ENCODE results near the gene CTSD. TPM values are rescaled to one million over a fixed set of nuclear protein-coding genes. Genes with fewer than 3 reads are reported as not detected.
A peak's percentile ranks its signal among the peaks of the same experiment; 100 is the strongest.
"Not testable (repeated sequence)": the region's sequence is repeated elsewhere in the genome, so short reads cannot be mapped to it uniquely, and the experiment has no call there.

The CTSD gene
- total RNA-seq: 100 to 1,000 TPM; 103 to 378 (median 186) TPM
- polyA plus RNA-seq: 100 to 1,000 TPM; 183 to 218 TPM
- 26.2 reads per million, percentile 56 among the genes with 10 or more reads in this experiment for total RNA-seq

DNA sequence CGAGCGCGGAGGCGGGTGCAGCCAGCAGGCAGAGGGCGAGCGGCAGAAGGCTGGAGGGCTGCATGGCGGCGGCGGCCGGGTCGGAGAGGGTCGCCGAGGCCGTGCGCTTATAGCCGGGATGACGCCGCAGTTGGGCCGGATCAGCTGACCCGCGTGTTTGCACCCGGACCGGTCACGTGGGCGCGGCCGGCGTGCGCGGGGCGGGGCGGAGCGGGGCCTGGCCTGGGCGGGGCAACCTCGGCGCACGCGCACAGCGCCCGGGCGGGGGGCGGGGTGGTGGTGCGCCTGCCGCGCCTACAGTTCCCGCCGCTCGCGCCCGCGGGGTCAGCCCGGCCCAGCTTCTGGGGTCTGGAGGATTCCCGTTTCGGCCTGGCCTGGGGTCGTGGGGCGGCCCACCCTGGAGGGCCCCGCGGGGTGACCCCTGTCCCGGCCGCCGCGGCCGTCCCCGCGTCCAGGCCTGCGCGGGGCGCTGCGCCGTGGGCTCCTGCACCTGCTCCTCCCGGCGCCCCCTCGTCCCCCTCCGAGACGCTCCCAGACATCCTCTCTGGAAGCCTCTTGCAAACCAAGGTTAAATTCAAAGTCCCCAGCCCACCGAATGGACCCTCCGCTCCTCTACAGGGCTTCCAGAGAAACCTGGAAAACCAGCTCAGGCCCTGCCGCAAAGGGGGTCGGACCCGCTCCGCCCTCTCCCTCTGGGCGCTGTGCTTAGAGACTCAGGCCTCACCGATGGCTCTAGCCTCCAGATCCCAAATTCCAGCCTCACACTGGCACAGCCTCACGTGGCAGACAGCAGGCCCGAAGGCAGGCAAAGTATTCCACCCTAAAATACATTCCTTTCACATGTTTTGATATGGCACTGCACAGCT lies at the start of gene CTSD:
Gene CTSD (minus strand): TSS at position 132 of the 866 bp plus-strand sequence. CDS start 68 bp downstream, at position 64.
- Histone ChIP-seq H3K9me3 (ENCODE audit: control insufficient read depth in 2 of 3, low read length in 3 of 3) (no peaks in the 10 kb centered on the region), H3K4me1 (ENCODE audit: control insufficient read depth in 2 of 2, insufficient read depth in 2 of 2, low read length in 2 of 2) (peaks cover 33 to 39% of the 10 kb centered on the region in 2 donors), H3K27ac (ENCODE audit: low read depth, low read length) (peak within 1 kb of the TSS; percentile 82), H3K27me3 (ENCODE audit: control insufficient read depth in 2 of 2, insufficient read depth in 2 of 2, low read length in 2 of 2) (no peaks in the 10 kb centered on the region), H3K4me3 (ENCODE audit: low read length) (peak within 1 kb of the TSS; percentile 70), H3K36me3 (ENCODE audit: control insufficient read depth in 2 of 3, insufficient read depth in 3 of 3, low read length in 3 of 3) (peaks cover 0 to 17% (median 0%) of the 10 kb centered on the region in 3 experiments)
- intact Hi-C loops (cut with micrococcal nuclease): loop anchor here (1.0 to 5.0 kb wide), 5 partner anchors 9 to 1138 kb away; partner anchors contain the start of genes LSP1 (in 2 of the 2), C11orf21 (in 1 of the 2) and TSPAN32 (in 1 of the 2)
- POLR2A ChIA-PET: interaction anchor here (1.0 kb wide), 1 partner anchor 11 kb away, joined by 3 read pairs; no protein-coding TSS in a partner anchor
- Mint-ChIP-seq H3K9me3 (no peaks in the 10 kb centered on the region), H3K27me3 (no peaks in the 10 kb centered on the region), H3K4me1 (peaks cover 14 to 41% (median 33%) of the 10 kb centered on the region in 7 donors), H3K4me3 (peak within 1 kb of the TSS; percentile 86 to 96 (median 91)), H3K36me3 (peaks cover 0 to 3% (median 0%) of the 10 kb centered on the region in 5 donors), H3K27ac (peak within 1 kb of the TSS; percentile 84 to 92 (median 87))
- CTCF ChIA-PET: interaction anchor here (0.7 kb wide), 1 partner anchor 235 kb away, joined by 6 read pairs; no protein-coding TSS in a partner anchor
- DNase-seq: peak; percentile 76 to 99 (median 83)
- ATAC-seq: peak; percentile 87

DNA sequence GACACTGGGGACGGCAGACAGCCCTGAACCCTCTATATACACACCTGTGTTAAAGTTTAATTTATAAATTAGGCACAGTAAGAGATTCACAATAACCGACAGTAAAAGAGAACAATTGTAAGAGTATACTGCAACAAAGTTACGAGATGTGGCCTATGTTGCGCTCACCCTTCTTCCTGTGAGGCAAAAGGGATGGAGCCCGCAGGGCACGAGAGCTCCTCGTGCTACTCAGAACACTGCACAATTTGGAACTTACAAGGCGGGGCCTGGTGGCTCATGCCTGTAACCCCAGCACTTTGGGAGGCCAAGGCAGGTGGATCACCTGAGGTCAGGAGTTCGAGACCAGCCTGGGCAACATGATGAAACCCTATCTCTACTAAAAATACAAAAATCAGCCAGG lies 49.6 kb upstream of the CTSD start:
- peaks cover 0 to 25% (median 10%) of the 10 kb centered on the region in 5 donors for H3K27me3 Mint-ChIP-seq
- H3K36me3 ChIP-seq (ENCODE audit: control insufficient read depth in 2 of 3, insufficient read depth in 3 of 3, low read length in 3 of 3); H3K36me3 Mint-ChIP-seq; H3K4me1 ChIP-seq (ENCODE audit: control insufficient read depth in 2 of 2, insufficient read depth in 2 of 2, low read length in 2 of 2); ATAC-seq; intact Hi-C loops (cut with micrococcal nuclease); H3K27ac ChIP-seq (ENCODE audit: low read depth, low read length); DNase-seq; POLR2A ChIA-PET; H3K4me3 Mint-ChIP-seq; H3K27ac Mint-ChIP-seq; H3K9me3 ChIP-seq (ENCODE audit: control insufficient read depth in 2 of 3, low read length in 3 of 3); H3K4me1 Mint-ChIP-seq; CTCF ChIA-PET; H3K27me3 ChIP-seq (ENCODE audit: control insufficient read depth in 2 of 2, insufficient read depth in 2 of 2, low read length in 2 of 2); H3K4me3 ChIP-seq (ENCODE audit: low read length): not testable (repeated sequence)
- peaks cover 0 to 16% (median 3%) of the 10 kb centered on the region in 11 donors for H3K9me3 Mint-ChIP-seq

DNA sequence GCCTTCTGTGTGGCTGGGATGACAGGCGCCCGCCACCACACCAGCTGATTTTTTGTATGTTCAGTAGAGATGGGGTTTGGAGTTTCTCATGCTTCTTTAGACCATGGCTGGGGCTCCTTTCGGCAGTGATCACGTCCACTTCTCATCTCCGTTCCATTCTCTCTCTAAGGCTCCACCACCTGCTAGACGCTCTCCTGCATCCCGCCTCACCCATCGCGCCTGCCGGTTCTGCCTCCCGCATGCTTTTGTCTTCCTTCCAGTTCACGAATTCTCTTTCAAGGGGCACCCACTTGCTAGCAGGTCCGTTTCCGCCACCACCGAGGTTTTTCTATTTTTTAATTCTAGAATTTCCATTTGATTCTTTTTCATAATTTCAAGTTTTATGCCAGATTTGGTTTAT lies 49.1 kb upstream of the CTSD start:
- Histone ChIP-seq H3K4me3 (ENCODE audit: low read length) (no peak overlapping the region), H3K36me3 (ENCODE audit: control insufficient read depth in 2 of 3, insufficient read depth in 3 of 3, low read length in 3 of 3) (no peaks in the 10 kb centered on the region), H3K9me3 (ENCODE audit: control insufficient read depth in 2 of 3, low read length in 3 of 3) (peaks cover 0 to 3% (median 0%) of the 10 kb centered on the region in 3 experiments), H3K4me1 (ENCODE audit: control insufficient read depth in 2 of 2, insufficient read depth in 2 of 2, low read length in 2 of 2) (no peaks in the 10 kb centered on the region), H3K27ac (ENCODE audit: low read depth, low read length) (no peak overlapping the region), H3K27me3 (ENCODE audit: control insufficient read depth in 2 of 2, insufficient read depth in 2 of 2, low read length in 2 of 2) (no peaks in the 10 kb centered on the region)
- CTCF ChIA-PET: no interaction called here
- Mint-ChIP-seq H3K36me3 (peaks cover 0 to 4% (median 0%) of the 10 kb centered on the region in 5 donors), H3K4me3 (no peak overlapping the region), H3K27ac (no peak overlapping the region), H3K9me3 (peaks cover 0 to 13% (median 3%) of the 10 kb centered on the region in 11 donors), H3K4me1 (no peaks in the 10 kb centered on the region), H3K27me3 (peaks cover 0 to 25% (median 10%) of the 10 kb centered on the region in 5 donors)
- DNase-seq: no peak
- intact Hi-C loops (cut with micrococcal nuclease): no loop called here
- no peak for ATAC-seq
- POLR2A ChIA-PET: no interaction called here

DNA sequence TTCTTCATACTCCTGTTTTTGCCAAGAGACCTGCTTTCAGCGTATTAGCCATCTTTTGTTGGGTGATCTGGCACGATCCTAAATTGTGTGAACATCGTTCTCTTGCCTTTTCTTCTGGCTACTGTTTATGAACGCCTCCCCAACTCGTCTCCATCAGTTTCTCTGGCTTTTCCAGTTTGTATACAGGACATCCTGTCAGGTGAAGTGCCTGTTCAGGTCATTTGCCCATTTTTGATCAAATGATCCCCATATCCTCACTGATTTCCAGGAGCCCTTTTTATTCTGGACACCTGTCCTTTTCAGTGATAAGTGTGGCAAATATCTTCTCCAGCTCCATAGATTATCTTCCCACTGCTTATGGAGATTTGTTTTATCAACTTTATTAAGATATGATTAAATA lies 48.5 kb upstream of the CTSD start:
- ChIA-PET CTCF (no interaction called here), POLR2A (interaction anchor here (0.6 kb wide), 1 partner anchor 50 kb away, joined by 4 read pairs; no protein-coding TSS in a partner anchor)
- intact Hi-C loops (cut with micrococcal nuclease): no loop called here
- Mint-ChIP-seq H3K27me3 (peaks cover 0 to 22% (median 10%) of the 10 kb centered on the region in 5 donors), H3K4me1 (no peaks in the 10 kb centered on the region), H3K9me3 (peaks cover 0 to 8% (median under 1%) of the 10 kb centered on the region in 11 donors), H3K27ac (no peak overlapping the region), H3K4me3 (no peak overlapping the region), H3K36me3 (peaks cover 0 to 1% (median 0%) of the 10 kb centered on the region in 5 donors)
- no peak for DNase-seq
- H3K27ac ChIP-seq (ENCODE audit: low read depth, low read length): no peak overlapping the region
- H3K4me1 ChIP-seq (ENCODE audit: control insufficient read depth in 2 of 2, insufficient read depth in 2 of 2, low read length in 2 of 2): no peaks in the 10 kb centered on the region
- no peak for ATAC-seq
- no peaks in the 10 kb centered on the region for H3K27me3 ChIP-seq (ENCODE audit: control insufficient read depth in 2 of 2, insufficient read depth in 2 of 2, low read length in 2 of 2)
- no peaks in the 10 kb centered on the region for H3K9me3 ChIP-seq (ENCODE audit: control insufficient read depth in 2 of 3, low read length in 3 of 3)
- no peak overlapping the region for H3K4me3 ChIP-seq (ENCODE audit: low read length)
- H3K36me3 ChIP-seq (ENCODE audit: control insufficient read depth in 2 of 3, insufficient read depth in 3 of 3, low read length in 3 of 3): no peaks in the 10 kb centered on the region

DNA sequence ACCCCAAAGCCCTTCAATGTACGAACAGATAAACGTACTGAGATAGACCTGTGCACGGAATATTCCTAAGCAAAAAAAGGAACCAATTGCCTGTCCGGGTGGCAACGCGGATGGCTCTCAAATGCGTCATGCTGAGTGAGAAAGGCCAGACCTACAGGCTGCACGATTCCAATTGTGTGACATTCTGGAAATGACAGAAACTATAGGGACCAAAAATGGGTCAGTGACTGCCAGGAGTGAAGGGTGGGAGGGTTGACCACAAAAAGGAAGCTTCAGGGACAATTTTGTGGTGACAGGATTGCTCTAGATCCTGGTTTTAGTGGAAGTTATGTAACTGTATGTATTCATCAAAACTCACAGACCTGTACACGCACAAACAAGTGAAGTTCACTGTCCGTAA lies 47.0 kb upstream of the CTSD start:
- Mint-ChIP-seq H3K4me3 (no peak overlapping the region), H3K9me3 (peaks cover 0 to 5% (median 0%) of the 10 kb centered on the region in 11 donors), H3K27me3 (peaks cover 0 to 27% (median 10%) of the 10 kb centered on the region in 5 donors), H3K27ac (peak overlapping the region in 1 of 9 donors; percentile 40), H3K4me1 (no peaks in the 10 kb centered on the region), H3K36me3 (no peaks in the 10 kb centered on the region)
- ATAC-seq: peak; percentile 56
- Histone ChIP-seq H3K4me1 (ENCODE audit: control insufficient read depth in 2 of 2, insufficient read depth in 2 of 2, low read length in 2 of 2) (no peaks in the 10 kb centered on the region), H3K9me3 (ENCODE audit: control insufficient read depth in 2 of 3, low read length in 3 of 3) (no peaks in the 10 kb centered on the region), H3K27ac (ENCODE audit: low read depth, low read length) (no peak overlapping the region), H3K36me3 (ENCODE audit: control insufficient read depth in 2 of 3, insufficient read depth in 3 of 3, low read length in 3 of 3) (no peaks in the 10 kb centered on the region), H3K27me3 (ENCODE audit: control insufficient read depth in 2 of 2, insufficient read depth in 2 of 2, low read length in 2 of 2) (no peaks in the 10 kb centered on the region), H3K4me3 (ENCODE audit: low read length) (no peak overlapping the region)
- CTCF ChIA-PET: no interaction called here
- POLR2A ChIA-PET: no interaction called here
- intact Hi-C loops (cut with micrococcal nuclease): no loop called here
- no peak for DNase-seq

DNA sequence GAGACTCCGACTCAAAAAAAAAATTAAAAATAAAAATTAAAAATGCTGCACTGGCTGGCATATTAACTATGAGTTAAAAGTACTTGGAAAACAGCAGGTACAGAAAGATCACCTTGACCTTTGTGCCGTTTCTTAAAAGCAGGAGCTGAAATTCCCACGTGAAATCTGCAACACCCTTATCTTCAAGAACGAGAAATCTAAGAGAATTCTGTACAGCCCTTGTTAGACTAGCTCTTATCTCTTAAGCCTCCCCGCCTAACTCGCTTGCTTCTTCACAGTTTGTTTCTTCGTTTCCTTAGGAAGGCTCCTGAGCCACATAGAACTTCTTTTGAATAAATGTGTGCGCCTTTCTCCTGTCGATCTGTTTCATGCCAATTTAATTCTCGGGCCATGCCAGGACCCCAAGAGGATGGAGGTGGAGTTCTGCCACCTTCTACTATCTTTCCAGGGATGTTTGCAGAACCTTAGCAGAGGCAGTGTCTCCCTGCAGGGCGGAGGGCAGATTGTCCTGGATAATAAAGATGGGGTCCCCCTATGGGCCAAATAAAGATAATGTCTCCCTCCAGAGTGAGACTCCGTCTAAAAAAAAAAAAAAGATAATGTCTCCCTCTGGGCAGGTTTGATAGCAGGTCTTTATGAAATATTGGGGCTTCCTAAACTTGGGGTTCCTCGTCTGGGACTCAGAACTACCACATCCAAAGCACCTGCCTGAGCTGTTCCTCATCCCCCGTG lies 43.7 kb upstream of the CTSD start:
- no peaks in the 10 kb centered on the region for H3K36me3 ChIP-seq (ENCODE audit: control insufficient read depth in 2 of 3, insufficient read depth in 3 of 3, low read length in 3 of 3)
- no peak overlapping the region for H3K27ac Mint-ChIP-seq
- no peaks in the 10 kb centered on the region for H3K9me3 ChIP-seq (ENCODE audit: control insufficient read depth in 2 of 3, low read length in 3 of 3)
- H3K27me3 Mint-ChIP-seq: peaks cover 3 to 24% (median 10%) of the 10 kb centered on the region in 5 donors
- DNase-seq (peak in 1 of 9 donors; percentile 7), ATAC-seq (no peak)
- H3K4me3 Mint-ChIP-seq: no peak overlapping the region
- H3K4me1 Mint-ChIP-seq: no peaks in the 10 kb centered on the region
- no peaks in the 10 kb centered on the region for H3K4me1 ChIP-seq (ENCODE audit: control insufficient read depth in 2 of 2, insufficient read depth in 2 of 2, low read length in 2 of 2)
- no peak overlapping the region for H3K27ac ChIP-seq (ENCODE audit: low read depth, low read length)
- H3K27me3 ChIP-seq (ENCODE audit: control insufficient read depth in 2 of 2, insufficient read depth in 2 of 2, low read length in 2 of 2): no peaks in the 10 kb centered on the region
- no peaks in the 10 kb centered on the region for H3K36me3 Mint-ChIP-seq
- ChIA-PET POLR2A (no interaction called here), CTCF (interaction anchor here (0.6 kb wide), 1 partner anchor 134 kb away, joined by 4 read pairs; no protein-coding TSS in a partner anchor)
- intact Hi-C loops (cut with micrococcal nuclease): no loop called here
- H3K9me3 Mint-ChIP-seq: no peaks in the 10 kb centered on the region
- no peak overlapping the region for H3K4me3 ChIP-seq (ENCODE audit: low read length)
